Neural cell (in vitro differentiated cells): ENCODE measurements around the gene STARD13. TPM values are rescaled to one million over a fixed set of nuclear protein-coding genes. Genes with fewer than 3 reads are reported as not detected.

Experiments used
- H2AFZ ChIP-seq: fragments of 200-600, 300-800 bp; sonication (generic), shearing (Covaris generic); 2 replicates; pipeline ENCODE4 v1.6.0; 2014; ENCODE audit warnings: low read depth, mild to moderate bottlenecking, antibody characterized with exemption, low read length, moderate library complexity
- H3F3A ChIP-seq: fragments of 200-600 bp; shearing (Covaris generic); 2 replicates; pipeline ENCODE4 v1.6.1; 2016; ENCODE audit warnings: mild to moderate bottlenecking, moderate library complexity, mixed read lengths, antibody characterized with exemption, low read length; ENCODE audit not compliant: insufficient read depth, poor library complexity, severe bottlenecking
- H3K27ac ChIP-seq: fragments of 200-600, 300-800 bp; sonication (generic), shearing (Covaris generic); 2 replicates; pipeline ENCODE4 v1.5.1; 2014; ENCODE audit warnings: mild to moderate bottlenecking, low read length, moderate library complexity
- H3K27me3 ChIP-seq: fragments of 300-800, 200-600 bp; sonication (generic), shearing (Covaris generic); 2 replicates; pipeline ENCODE4 v1.6.0; 2014; ENCODE audit warnings: mild to moderate bottlenecking, low read depth, low read length, moderate library complexity; ENCODE audit not compliant: insufficient read depth
- H3K36me3 ChIP-seq: fragments of 300-800, 200-600 bp; sonication (generic), shearing (Covaris generic); 2 replicates; pipeline ENCODE4 v1.5.1; 2014; ENCODE audit warnings: mild to moderate bottlenecking, antibody characterized with exemption, low read length, moderate library complexity; ENCODE audit not compliant: insufficient read depth
- H3K4me2 ChIP-seq: fragments of 300-800, 200-600 bp; sonication (generic), shearing (Covaris generic); 2 replicates; pipeline ENCODE4 v1.6.0; 2014; ENCODE audit warnings: mild to moderate bottlenecking, low read length
- H3K4me3 ChIP-seq: fragments of 300-800, 200-600 bp; sonication (generic), shearing (Covaris generic); 2 replicates; pipeline ENCODE4 v1.5.1; 2014; ENCODE audit warnings: mild to moderate bottlenecking, low read length, moderate library complexity
- H3K79me2 ChIP-seq: fragments of 200-600 bp; shearing (Covaris generic); replicated peaks from 2 replicates; pipeline ENCODE4 v1.6.0; 2014; ENCODE audit warnings: mild to moderate bottlenecking, low read length, moderate library complexity; ENCODE audit not compliant: insufficient read depth
- H3K9ac ChIP-seq: fragments of 300-800, 200-600 bp; sonication (generic), shearing (Covaris generic); 2 replicates; pipeline ENCODE4 v1.6.1; 2016; ENCODE audit warnings: mild to moderate bottlenecking, low read length, mixed read lengths
- H3K9me2 ChIP-seq: fragments of 200-600 bp; shearing (Covaris generic); 2 replicates; pipeline ENCODE4 v1.6.1; 2016; ENCODE audit warnings: mild to moderate bottlenecking, low read length, mixed read lengths; ENCODE audit not compliant: insufficient read depth
- H3K9me3 ChIP-seq: fragments of 200-600, 300-800 bp; sonication (generic), shearing (Covaris generic); 2 replicates; pipeline ENCODE4 v1.6.1; 2016; ENCODE audit warnings: mild to moderate bottlenecking, mixed run types, low read length, moderate library complexity, mixed read lengths
- H4K20me1 ChIP-seq: fragments of 200-600 bp; shearing (Covaris generic); 2 replicates; pipeline ENCODE4 v1.6.1; 2016; ENCODE audit warnings: mild to moderate bottlenecking, mixed run types; ENCODE audit not compliant: insufficient read depth
- CTCF ChIP-seq: fragments of 450-650 bp; IDR thresholded peaks from 2 replicates; pipeline ENCODE4 v1.5.1; 2014; ENCODE audit warnings: antibody characterized with exemption, mild to moderate bottlenecking, moderate library complexity; ENCODE audit not compliant: poor library complexity, severe bottlenecking
- EP300 ChIP-seq: fragments of 450-650 bp; conservative IDR thresholded peaks from 2 replicates; pipeline ENCODE4 v1.6.1; 2014; ENCODE audit warnings: antibody characterized with exemption, mild to moderate bottlenecking, moderate library complexity; ENCODE audit not compliant: poor library complexity, severe bottlenecking
- EZH2 ChIP-seq: fragments of 200-600, 300-800 bp; shearing (Covaris generic), sonication (generic); IDR thresholded peaks from 2 replicates; pipeline ENCODE4 v1.6.1; 2014; ENCODE audit warnings: antibody characterized with exemption, low read length, borderline replicate concordance, mild to moderate bottlenecking; ENCODE audit not compliant: insufficient read depth, poor library complexity, severe bottlenecking
- MXI1 ChIP-seq: fragments of 450-650 bp; conservative IDR thresholded peaks from 2 replicates; pipeline ENCODE4 v1.6.1; 2014; ENCODE audit warnings: antibody characterized with exemption, mild to moderate bottlenecking; ENCODE audit not compliant: poor library complexity, severe bottlenecking
- POLR2AphosphoS5 ChIP-seq: IDR thresholded peaks from 2 replicates; pipeline ENCODE4 v1.6.1; 2012
- RAD21 ChIP-seq: fragments of 450-650 bp; conservative IDR thresholded peaks from 2 replicates; pipeline ENCODE4 v1.6.1; 2014; ENCODE audit warnings: antibody characterized with exemption, mild to moderate bottlenecking, moderate library complexity
- REST ChIP-seq: IDR thresholded peaks from 2 replicates; pipeline ENCODE4 v1.6.1; 2012; ENCODE audit warnings: borderline replicate concordance
- SMC3 ChIP-seq: fragments of 450-650 bp; conservative IDR thresholded peaks from 2 replicates; pipeline ENCODE4 v1.6.1; 2014; ENCODE audit warnings: antibody characterized with exemption, mild to moderate bottlenecking, moderate library complexity; ENCODE audit not compliant: poor library complexity
- TAF1 ChIP-seq: IDR thresholded peaks from 2 replicates; pipeline ENCODE4 v1.6.1; 2012; ENCODE audit warnings: low read depth
- polyA plus RNA-seq: library from polyadenylated mRNA; depleted of rRNA; stranded (reverse); fragments of >200 nt; gene quantifications from 2 replicates; pipeline ENCODE4 v1.2.3, GENCODE V29; 2014

Gene STARD13
- polyA plus RNA-seq, 1 donor from 2014 or later: 0.05 TPM

GRCh38 chr13:33108620-33109019 is 176.9 kb downstream of the STARD13 start:
- no peaks in the 10 kb centered on the region for H3K79me2 ChIP-seq
- H3K9me2 ChIP-seq: no peaks in the 10 kb centered on the region
- H3K27ac ChIP-seq: no peak overlapping the region
- no peak overlapping the region for H3K4me3 ChIP-seq
- TF ChIP-seq TAF1: no peak
- TF ChIP-seq SMC3: no peak
- TF ChIP-seq MXI1: no peak
- TF ChIP-seq REST: no peak
- TF ChIP-seq RAD21: no peak
- no peak for TF ChIP-seq EP300
- TF ChIP-seq CTCF: no peak
- TF ChIP-seq POLR2AphosphoS5: no peak
- TF ChIP-seq EZH2: no peak
- H3K9me3 ChIP-seq: no peaks in the 10 kb centered on the region
- H2AFZ ChIP-seq: no peak overlapping the region
- H3K9ac ChIP-seq: no peak overlapping the region
- no peaks in the 10 kb centered on the region for H3K36me3 ChIP-seq
- H3K27me3 ChIP-seq: no peaks in the 10 kb centered on the region
- H3K4me2 ChIP-seq: no peak overlapping the region
- no peaks in the 10 kb centered on the region for H3F3A ChIP-seq
- no peaks in the 10 kb centered on the region for H4K20me1 ChIP-seq

- H3K4me3 ChIP-seq: no peak overlapping the region
- no peak for TF ChIP-seq TAF1
- no peak for TF ChIP-seq MXI1
- TF ChIP-seq RAD21: no peak
- no peak for TF ChIP-seq REST
- no peak for TF ChIP-seq SMC3
- no peak for TF ChIP-seq EZH2
- TF ChIP-seq CTCF: no peak
- TF ChIP-seq EP300: no peak
- TF ChIP-seq POLR2AphosphoS5: no peak
- H3K27me3 ChIP-seq: no peaks in the 10 kb centered on the region
- no peaks in the 10 kb centered on the region for H4K20me1 ChIP-seq
- H3K27ac ChIP-seq: no peak overlapping the region
- H3K9me2 ChIP-seq: no peaks in the 10 kb centered on the region
- H3K4me2 ChIP-seq: no peak overlapping the region
- H3K36me3 ChIP-seq: no peaks in the 10 kb centered on the region
- no peak overlapping the region for H3K9ac ChIP-seq
- H3K9me3 ChIP-seq: no peaks in the 10 kb centered on the region
- no peaks in the 10 kb centered on the region for H3F3A ChIP-seq
- H3K79me2 ChIP-seq: no peaks in the 10 kb centered on the region
- no peak overlapping the region for H2AFZ ChIP-seq
Observed at GRCh38 chr13:33107361-33107760, 178.2 kb downstream of the STARD13 start.
